CD4-positive, alpha-beta T cell treated with Interleukin-12 subunit alpha and Interleukin-12 subunit beta, for 1 hour (primary cell): ENCODE results near the gene SLC52A1.

Experiments
- DNase-seq: peaks from one replicate; pipeline ENCODE4 v3.0.0-alpha.2; 2020

SLC52A1 gene

GRCh38 chr17:4986951-4987766, 48.1 kb downstream of the SLC52A1 start, which contains the start of gene CAMTA2:
Gene CAMTA2, minus strand, starts transcription at chr17:4987675. Its CDS starts 1,453 bp downstream, at chr17:4986222.
- peak; percentile 87 for DNase-seq

GRCh38 chr17:4986403-4986802, 48.8 kb downstream of the SLC52A1 start:
- no peak for DNase-seq
